GM12801 (cell line): Measurements from ENCODE around the gene PFDN6.

Experiments used
- TF ChIP-seq, protein P1 (sequence below): IDR thresholded peaks from one replicate; pipeline ENCODE4 v1.5.1; 2011; ENCODE audit warnings: control low read depth; ENCODE audit not compliant: insufficient read length; ENCODE audit errors: extremely low read depth

The PFDN6 gene

GRCh38 chr6:33318426-33319073, 29.1 kb downstream of the PFDN6 start:
- TF ChIP-seq, protein P1, sequence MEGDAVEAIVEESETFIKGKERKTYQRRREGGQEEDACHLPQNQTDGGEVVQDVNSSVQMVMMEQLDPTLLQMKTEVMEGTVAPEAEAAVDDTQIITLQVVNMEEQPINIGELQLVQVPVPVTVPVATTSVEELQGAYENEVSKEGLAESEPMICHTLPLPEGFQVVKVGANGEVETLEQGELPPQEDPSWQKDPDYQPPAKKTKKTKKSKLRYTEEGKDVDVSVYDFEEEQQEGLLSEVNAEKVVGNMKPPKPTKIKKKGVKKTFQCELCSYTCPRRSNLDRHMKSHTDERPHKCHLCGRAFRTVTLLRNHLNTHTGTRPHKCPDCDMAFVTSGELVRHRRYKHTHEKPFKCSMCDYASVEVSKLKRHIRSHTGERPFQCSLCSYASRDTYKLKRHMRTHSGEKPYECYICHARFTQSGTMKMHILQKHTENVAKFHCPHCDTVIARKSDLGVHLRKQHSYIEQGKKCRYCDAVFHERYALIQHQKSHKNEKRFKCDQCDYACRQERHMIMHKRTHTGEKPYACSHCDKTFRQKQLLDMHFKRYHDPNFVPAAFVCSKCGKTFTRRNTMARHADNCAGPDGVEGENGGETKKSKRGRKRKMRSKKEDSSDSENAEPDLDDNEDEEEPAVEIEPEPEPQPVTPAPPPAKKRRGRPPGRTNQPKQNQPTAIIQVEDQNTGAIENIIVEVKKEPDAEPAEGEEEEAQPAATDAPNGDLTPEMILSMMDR: no peak

DNA sequence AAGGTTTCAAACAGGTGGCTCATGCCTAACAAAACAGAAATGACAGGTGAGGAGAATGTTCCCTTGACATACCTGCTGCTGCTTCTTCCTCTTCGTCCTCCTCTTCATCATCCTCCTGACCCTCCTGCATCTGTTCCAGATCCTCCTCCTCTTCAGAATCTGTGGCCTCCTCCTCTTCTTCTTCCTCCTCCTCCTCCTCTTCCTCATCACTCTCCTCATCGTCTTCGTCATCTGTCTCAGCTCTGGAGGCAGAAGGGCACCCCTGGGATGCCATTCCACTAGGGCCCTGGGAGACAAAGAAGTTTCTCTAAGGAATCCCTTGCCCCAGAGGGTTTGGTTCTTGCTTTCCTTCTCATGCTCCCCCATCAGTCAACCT, 30.5 kb downstream of the PFDN6 start:
- TF ChIP-seq, protein P1: no peak

- TF ChIP-seq, protein P1: no peak
Observed at GRCh38 chr6:33320315-33321181, 31.1 kb downstream of the PFDN6 start.

- TF ChIP-seq, protein P1: no peak
Observed at GRCh38 chr6:33321227-33321626, 31.8 kb downstream of the PFDN6 start.

DNA sequence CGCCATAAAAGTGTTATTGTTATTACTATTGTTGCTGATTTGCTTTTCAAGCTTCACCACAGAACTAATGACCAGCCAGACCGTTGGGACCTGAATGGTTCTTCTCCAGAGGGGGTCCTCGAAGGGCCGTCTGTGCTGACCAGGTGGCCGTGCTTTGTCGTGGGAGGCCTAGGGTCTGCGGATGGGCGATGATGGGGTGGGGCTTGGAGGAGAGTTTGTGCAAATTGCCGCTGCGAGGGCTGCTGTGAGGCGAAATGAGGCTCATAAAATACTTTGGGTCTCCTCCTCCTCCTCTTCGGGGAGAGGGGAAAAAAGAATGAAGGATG, 34.2 kb downstream of the PFDN6 start:
- TF ChIP-seq, protein P1: no peak

DNA sequence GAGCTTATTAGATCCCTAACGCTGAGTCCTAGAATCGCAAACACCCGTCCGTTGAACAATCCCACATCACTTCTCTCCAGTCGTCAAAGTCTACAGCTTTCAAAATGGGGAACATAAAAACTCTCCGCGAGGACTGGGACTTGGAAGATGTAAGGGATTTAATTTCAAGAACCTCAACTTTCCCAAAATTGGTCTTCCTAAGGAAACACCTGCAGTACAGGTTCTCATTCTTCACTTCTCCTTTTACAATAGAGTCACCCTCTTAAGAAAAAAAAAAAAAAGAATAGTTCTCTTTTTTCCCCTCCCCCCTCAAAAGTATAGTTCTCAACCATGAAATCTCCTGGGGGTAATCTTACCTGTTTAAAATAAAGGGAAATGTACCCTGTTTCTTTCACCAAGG, 34.7 kb downstream of the PFDN6 start:
- TF ChIP-seq, protein P1: no peak

- TF ChIP-seq, protein P1: no peak
Observed at GRCh38 chr6:33329058-33329457, 39.7 kb downstream of the PFDN6 start.
